HuH-7 (cell line): ENCODE data around the gene MINDY1.

ENCODE experiments used
- DNase-seq: peaks from one replicate; pipeline ENCODE4 v3.0.0; 2011; ENCODE audit warnings: low spot score

MINDY1 gene

GRCh38 chr1:151006327-151007052, at the start of gene MINDY1:
MINDY1 (minus strand) TSS chr1:151006902; CDS start chr1:151002617, 4,285 bp downstream.
- peak; percentile 73 for DNase-seq

GRCh38 chr1:151056149-151056548, 49.4 kb upstream of the MINDY1 start:
- DNase-seq, result no peak

GRCh38 chr1:151055581-151055980, 48.9 kb upstream of the MINDY1 start:
- DNase-seq, result no peak

- no peak for DNase-seq
Measured at GRCh38 chr1:151054971-151055547, 48.4 kb upstream of the MINDY1 start.

GRCh38 chr1:151051356-151052009, 44.8 kb upstream of the MINDY1 start:
- DNase-seq, result no peak

GRCh38 chr1:151050051-151050688, 43.5 kb upstream of the MINDY1 start:
- DNase-seq, result no peak

- DNase-seq, result no peak
Measured at GRCh38 chr1:151049458-151049857, 42.8 kb upstream of the MINDY1 start.

- peak; percentile 87 for DNase-seq
Measured at GRCh38 chr1:151048645-151049032, 41.9 kb upstream of the MINDY1 start.

- no peak for DNase-seq
Measured at GRCh38 chr1:151047925-151048644, 41.4 kb upstream of the MINDY1 start.

- peak; percentile 83 for DNase-seq
Measured at GRCh38 chr1:151047591-151047924, 40.9 kb upstream of the MINDY1 start, which contains the start of gene C1orf56. C1orf56 (plus strand) TSS chr1:151047751; CDS start chr1:151047848, 97 bp downstream.

- DNase-seq, result no peak
Measured at GRCh38 chr1:151043163-151043562, 36.5 kb upstream of the MINDY1 start.

- no peak for DNase-seq
Measured at GRCh38 chr1:151039521-151039920, 32.8 kb upstream of the MINDY1 start.

- no peak for DNase-seq
Measured at GRCh38 chr1:151037032-151037431, 30.3 kb upstream of the MINDY1 start.

GRCh38 chr1:151036356-151036755, 29.7 kb upstream of the MINDY1 start, which contains the start of gene BNIPL:
BNIPL (plus strand) TSS chr1:151036586; CDS start chr1:151036726, 140 bp downstream.
- DNase-seq, result no peak

GRCh38 chr1:151035167-151035566, 28.5 kb upstream of the MINDY1 start:
- DNase-seq, result no peak

- DNase-seq, result no peak
Measured at GRCh38 chr1:151032164-151032563, 25.5 kb upstream of the MINDY1 start.

- DNase-seq, result no peak
Measured at GRCh38 chr1:151026460-151026859, 19.8 kb upstream of the MINDY1 start.

- peak; percentile 61 for DNase-seq
Measured at GRCh38 chr1:151024540-151025146, 17.9 kb upstream of the MINDY1 start.

GRCh38 chr1:151013518-151013917, 6.8 kb upstream of the MINDY1 start:
- no peak for DNase-seq

- DNase-seq, result peak; percentile 61
Measured at GRCh38 chr1:151012684-151013471, 6.2 kb upstream of the MINDY1 start.
